NB4 (cell line): ENCODE data around the gene VASH1.

Source experiments
- DNase-seq: peaks from one replicate; pipeline ENCODE4 v3.0.0; 2010; ENCODE audit warnings: low read depth
- H3K4me3 ChIP-seq: one replicate; pipeline ENCODE4 v1.5.1; 2011; ENCODE audit warnings: mild to moderate bottlenecking, low read depth, low read length, moderate library complexity
- CTCF ChIP-seq: IDR thresholded peaks from one replicate; pipeline ENCODE4 v1.5.1; 2012; ENCODE audit warnings: low read depth, low read length
- MAX ChIP-seq: IDR thresholded peaks from 2 replicates; pipeline ENCODE4 v1.6.1; 2011; ENCODE audit warnings: low read depth, low read length
- MYC ChIP-seq: IDR thresholded peaks from 2 replicates; pipeline ENCODE4 v1.6.1; 2011; ENCODE audit warnings: low read depth, low read length
- POLR2A ChIP-seq: IDR thresholded peaks from 2 replicates; pipeline ENCODE4 v1.6.1; 2011; ENCODE audit warnings: mild to moderate bottlenecking; ENCODE audit not compliant: insufficient read length; ENCODE audit errors: extremely low read depth

The VASH1 gene

GRCh38 chr14:76754586-76754985 lies 6.7 kb upstream of the VASH1 start:
- TF ChIP-seq POLR2A (no peak), MYC (no peak), MAX (no peak), CTCF (no peak)
- no peak overlapping the region for H3K4me3 ChIP-seq
- DNase-seq: no peak

GRCh38 chr14:76755610-76756370 lies 5.5 kb upstream of the VASH1 start:
- DNase-seq: no peak
- TF ChIP-seq CTCF (no peak), MAX (no peak), POLR2A (no peak), MYC (no peak)
- H3K4me3 ChIP-seq: no peak overlapping the region

GRCh38 chr14:76756371-76756750 lies 4.9 kb upstream of the VASH1 start:
- no peak overlapping the region for H3K4me3 ChIP-seq
- DNase-seq: no peak
- TF ChIP-seq MYC (no peak), MAX (no peak), CTCF (no peak), POLR2A (no peak)

GRCh38 chr14:76759589-76759988 lies 1.7 kb upstream of the VASH1 start:
- no peak for DNase-seq
- H3K4me3 ChIP-seq: no peak overlapping the region
- TF ChIP-seq CTCF (no peak), MAX (no peak), POLR2A (no peak), MYC (no peak)

GRCh38 chr14:76760331-76761135 lies 735 bp upstream of the VASH1 start:
- H3K4me3 ChIP-seq: no peak overlapping the region
- no peak for DNase-seq
- TF ChIP-seq POLR2A (no peak), CTCF (no peak), MAX (no peak), MYC (no peak)
